GM23338 (cell line): Measurements from ENCODE around the gene BRPF3. TPM values are rescaled to one million over a fixed set of nuclear protein-coding genes. Genes with fewer than 3 reads are reported as not detected.

ENCODE experiments used
- ATAC-seq: fragments of 200-7000 bp; cut with Tn5 transposase; 3 replicates; pipeline ENCODE4 v1.9.1; 2020
- DNase-seq: peaks from one replicate; pipeline ENCODE4 v3.0.0-alpha.2; 2015; ENCODE audit warnings: low spot score
- H2AFZ ChIP-seq: fragments of 200-600 bp; sonication (generic); 2 replicates; pipeline ENCODE4 v1.8.0; 2016; ENCODE audit warnings: antibody characterized with exemption, mild to moderate bottlenecking, moderate library complexity
- H3F3A ChIP-seq: fragments of 200-600 bp; sonication (generic); replicated peaks from 2 replicates; pipeline ENCODE4 v1.8.0; 2017; ENCODE audit warnings: antibody characterized with exemption, mixed run types, low read depth
- H3K27ac ChIP-seq: fragments of 200-600 bp; sonication (generic); 2 replicates; pipeline ENCODE4 v1.6.1; 2016; ENCODE audit warnings: low read depth
- H3K27me3 ChIP-seq: fragments of 200-600 bp; sonication (generic); 2 replicates; pipeline ENCODE4 v1.8.0; 2016; ENCODE audit warnings: mild to moderate bottlenecking, mixed run types, moderate library complexity; ENCODE audit not compliant: insufficient read depth
- H3K36me3 ChIP-seq: fragments of 200-600 bp; sonication (generic); 2 replicates; pipeline ENCODE4 v1.8.0; 2016; ENCODE audit warnings: mild to moderate bottlenecking; ENCODE audit not compliant: insufficient read depth
- H3K4me1 ChIP-seq: fragments of 200-600 bp; sonication (generic); 2 replicates; pipeline ENCODE4 v1.8.0; 2016; ENCODE audit warnings: mild to moderate bottlenecking, moderate library complexity; ENCODE audit not compliant: insufficient read depth
- H3K4me2 ChIP-seq: fragments of 200-600 bp; sonication (generic); 2 replicates; pipeline ENCODE4 v1.7.1; 2017; ENCODE audit warnings: mixed run types
- H3K4me3 ChIP-seq: fragments of 200-600 bp; sonication (generic); 2 replicates; pipeline ENCODE4 v1.6.1; 2016; ENCODE audit warnings: mixed run types
- H3K79me2 ChIP-seq: fragments of 200-600 bp; sonication (generic); replicated peaks from 2 replicates; pipeline ENCODE4 v1.8.0; 2017; ENCODE audit warnings: mild to moderate bottlenecking; ENCODE audit not compliant: insufficient read depth
- H3K9me2 ChIP-seq: fragments of 200-600 bp; sonication (generic); 2 replicates; pipeline ENCODE4 v1.8.0; 2017; ENCODE audit not compliant: insufficient read depth
- H4K20me1 ChIP-seq: fragments of 200-600 bp; sonication (generic); replicated peaks from 2 replicates; pipeline ENCODE4 v1.8.0; 2017; ENCODE audit warnings: mild to moderate bottlenecking; ENCODE audit not compliant: insufficient read depth
- H3K27ac Mint-ChIP-seq: 2 replicates; pipeline ENCODE4 v1.8.0; 2020; ENCODE audit warnings: inconsistent platforms, mild to moderate bottlenecking, moderate library complexity, mixed read lengths
- H3K27me3 Mint-ChIP-seq: 3 replicates; pipeline ENCODE4 v1.8.0; 2022; ENCODE audit warnings: low read depth, mild to moderate bottlenecking, moderate library complexity, mixed read lengths, inconsistent platforms; ENCODE audit not compliant: insufficient read depth, poor library complexity
- H3K36me3 Mint-ChIP-seq: 3 replicates; pipeline ENCODE4 v1.8.0; 2021; ENCODE audit warnings: low read depth, mild to moderate bottlenecking, inconsistent platforms, moderate library complexity, mixed read lengths
- H3K4me1 Mint-ChIP-seq: 3 replicates; pipeline ENCODE4 v1.8.0; 2020; ENCODE audit warnings: mild to moderate bottlenecking, inconsistent platforms, mixed read lengths
- H3K4me3 Mint-ChIP-seq: 3 replicates; pipeline ENCODE4 v1.8.0; 2021; ENCODE audit warnings: moderate library complexity, mild to moderate bottlenecking, inconsistent platforms, mixed read lengths
- H3K9me3 Mint-ChIP-seq: 3 replicates; pipeline ENCODE4 v1.8.0; 2020; ENCODE audit warnings: moderate library complexity, mild to moderate bottlenecking, inconsistent platforms, mixed read lengths
- ETS1 ChIP-seq: IDR thresholded peaks from 2 replicates; pipeline ENCODE4 v1.6.1; 2016; ENCODE audit warnings: antibody characterized with exemption
- EZH2 ChIP-seq: fragments of 200-600 bp; sonication (generic); IDR thresholded peaks from one replicate; pipeline ENCODE4 v1.8.0; 2017; ENCODE audit warnings: antibody characterized with exemption, mild to moderate bottlenecking, low read depth; ENCODE audit not compliant: unreplicated experiment
- JUNB ChIP-seq: IDR thresholded peaks from one replicate; pipeline ENCODE4 v1.6.1; 2016; ENCODE audit warnings: antibody characterized with exemption; ENCODE audit not compliant: unreplicated experiment
- STAT1 ChIP-seq: IDR thresholded peaks from one replicate; pipeline ENCODE4 v1.6.1; 2016; ENCODE audit warnings: antibody characterized with exemption; ENCODE audit not compliant: unreplicated experiment
- ZNF462 ChIP-seq: fragments of 250-450 bp; sonication (Bioruptor Pico); IDR thresholded peaks from 2 replicates; pipeline ENCODE4 v1.5.0; 2020; ENCODE audit warnings: mild to moderate bottlenecking, moderate library complexity
- polyA plus RNA-seq: library from polyadenylated mRNA; unstranded; fragments of >200 nt; fragmentation: Nextera tagmentation; extraction: Ambion mirVana; gene quantifications from 2 replicates; pipeline ENCODE4 v1.2.1, GENCODE V29; 2016
- total RNA-seq: library from RNA; depleted of rRNA; stranded (reverse); fragments of >200 nt; shearing (Covaris generic); gene quantifications from 2 replicates; pipeline ENCODE4 v1.2.3, GENCODE V29; 2014

The BRPF3 gene
- total and polyA plus RNA-seq, 2 experiments from 2014 or later = 11.8 to 33.2 TPM

- TF ChIP-seq ETS1 (no peak), JUNB (no peak), STAT1 (no peak), EZH2 (no peak)
These were observed 10.6 kb downstream of the BRPF3 start (continued) for GRCh38 chr6:36207155-36207554.

GRCh38 chr6:36209606-36210005, 13.1 kb downstream of the BRPF3 start:
- ATAC-seq (no peak), DNase-seq (no peak)
- Mint-ChIP-seq H3K4me3 (no peak overlapping the region), H3K36me3 (peaks cover 79% of the 10 kb centered on the region), H3K27me3 (peaks cover 2% of the 10 kb centered on the region), H3K4me1 (no peaks in the 10 kb centered on the region), H3K9me3 (no peaks in the 10 kb centered on the region), H3K27ac (no peak overlapping the region)
- H3K9me2 ChIP-seq = no peaks in the 10 kb centered on the region
- peaks cover 11% of the 10 kb centered on the region; the same call in 1 of the 2 replicates for H3K79me2 ChIP-seq
- no peak overlapping the region for H3K27ac ChIP-seq
- H2AFZ ChIP-seq = no peak overlapping the region
- peaks cover 23% of the 10 kb centered on the region for H4K20me1 ChIP-seq
- no peaks in the 10 kb centered on the region for H3K27me3 ChIP-seq
- H3K4me2 ChIP-seq = no peak overlapping the region
- TF ChIP-seq ZNF462 (CRISPR knock-in tag) (no peak), EZH2 (no peak)
- H3K36me3 ChIP-seq = peaks cover 44% of the 10 kb centered on the region
- H3K4me1 ChIP-seq = no peaks in the 10 kb centered on the region
- no peaks in the 10 kb centered on the region for H3F3A ChIP-seq
- no peak overlapping the region for H3K4me3 ChIP-seq
